GM21619 (cell line): ENCODE results near the gene EDEM1.
A peak's percentile ranks its signal among the peaks of the same experiment; 100 is the strongest.
"Not testable (repeated sequence)": the region's sequence is repeated elsewhere in the genome, so short reads cannot be mapped to it uniquely, and the experiment has no call there.

Source experiments
- ATAC-seq: cut with Tn5 transposase; IDR thresholded peaks from one replicate; pipeline ENCODE4 v1.9.1; 2021; ENCODE audit not compliant: unreplicated experiment

Gene EDEM1

DNA sequence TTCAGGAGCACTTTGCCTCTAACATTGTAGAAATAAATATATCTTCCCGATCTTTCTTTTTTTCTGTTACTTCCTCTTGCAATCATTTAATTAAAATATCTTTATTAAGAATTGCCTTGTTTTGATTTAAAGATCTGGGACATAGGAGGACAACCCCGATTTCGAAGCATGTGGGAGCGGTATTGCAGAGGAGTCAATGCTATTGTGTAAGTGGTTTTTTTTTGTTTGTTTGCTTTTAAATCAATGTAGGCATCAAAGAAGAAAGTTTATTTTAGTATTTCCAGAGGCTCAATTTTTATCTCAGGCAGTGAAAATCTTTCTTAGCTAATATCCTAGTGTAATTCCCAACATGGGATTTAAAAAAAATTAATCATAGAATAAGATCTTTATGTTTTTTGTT lies 15.5 kb upstream of the EDEM1 start:
- ATAC-seq = no peak

DNA sequence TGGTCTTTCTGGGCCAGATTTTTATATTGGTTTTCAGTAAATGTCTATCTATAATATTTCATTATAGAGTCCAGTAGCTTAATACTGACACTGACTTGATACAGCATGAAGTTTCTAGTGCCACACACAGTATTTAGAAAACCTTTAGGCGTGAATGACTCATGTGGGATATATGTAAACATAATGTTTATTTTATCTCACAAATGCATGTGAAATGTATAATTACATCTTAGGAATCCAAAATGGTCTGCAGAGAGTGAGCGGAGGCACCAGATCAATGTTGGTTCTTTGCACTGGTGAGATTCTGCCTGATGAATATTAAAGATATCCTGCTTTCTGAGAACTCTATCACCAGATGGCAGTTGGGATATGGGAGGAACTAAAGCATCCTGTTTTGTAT lies 8.5 kb upstream of the EDEM1 start:
- not testable (repeated sequence) for ATAC-seq

DNA sequence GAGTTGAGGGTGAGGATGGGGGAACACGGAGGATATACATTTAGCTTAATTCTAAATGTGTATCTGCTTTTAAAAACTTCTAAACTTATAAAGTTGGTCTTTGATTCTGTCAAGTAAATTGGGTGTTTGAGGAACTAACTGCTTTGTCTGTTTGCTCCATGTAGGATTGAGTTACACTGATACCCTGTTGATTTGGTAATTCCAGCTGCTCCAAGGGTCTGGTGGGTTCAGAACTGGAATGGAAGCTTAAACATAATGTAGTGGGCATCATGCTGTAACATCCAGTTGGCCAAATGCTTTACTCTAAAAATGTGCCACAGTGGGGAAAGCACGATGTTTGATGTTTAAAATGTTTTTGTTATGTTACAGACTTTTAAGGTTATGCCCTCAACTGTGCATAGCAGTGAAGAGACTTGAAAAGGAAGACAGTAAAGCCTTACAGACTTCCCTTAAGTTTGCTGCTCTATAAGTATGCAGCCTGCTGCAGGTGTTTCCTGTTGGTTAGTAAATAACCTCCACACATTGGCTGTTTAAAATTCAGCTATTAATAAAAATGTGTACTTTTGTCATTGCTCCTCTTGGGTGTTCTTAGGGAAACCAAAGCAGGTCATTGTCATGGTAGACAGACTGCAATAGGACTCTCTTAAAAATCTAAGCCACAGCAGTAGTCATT lies 5.9 kb upstream of the EDEM1 start:
- peak; percentile 66 for ATAC-seq

DNA sequence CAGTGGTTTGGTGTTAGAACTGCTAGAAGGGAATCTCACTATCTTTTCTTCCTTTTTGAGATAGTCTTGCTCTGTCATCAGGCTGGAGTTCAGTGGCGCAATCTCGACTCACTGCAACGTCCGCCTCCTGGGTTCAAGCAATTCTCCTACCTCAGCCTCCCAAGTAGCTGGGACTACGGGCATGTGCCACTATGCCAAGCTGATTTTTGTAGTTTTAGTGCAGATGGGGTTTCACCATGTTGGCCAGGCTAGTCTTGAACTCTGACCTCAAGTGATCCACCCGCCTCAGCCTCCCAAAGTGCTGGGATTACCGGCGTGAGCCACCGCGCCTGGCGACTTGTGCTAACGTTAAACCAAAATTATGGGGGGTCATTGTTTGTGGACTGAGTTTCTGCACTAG lies 3.8 kb upstream of the EDEM1 start:
- not testable (repeated sequence) for ATAC-seq

DNA sequence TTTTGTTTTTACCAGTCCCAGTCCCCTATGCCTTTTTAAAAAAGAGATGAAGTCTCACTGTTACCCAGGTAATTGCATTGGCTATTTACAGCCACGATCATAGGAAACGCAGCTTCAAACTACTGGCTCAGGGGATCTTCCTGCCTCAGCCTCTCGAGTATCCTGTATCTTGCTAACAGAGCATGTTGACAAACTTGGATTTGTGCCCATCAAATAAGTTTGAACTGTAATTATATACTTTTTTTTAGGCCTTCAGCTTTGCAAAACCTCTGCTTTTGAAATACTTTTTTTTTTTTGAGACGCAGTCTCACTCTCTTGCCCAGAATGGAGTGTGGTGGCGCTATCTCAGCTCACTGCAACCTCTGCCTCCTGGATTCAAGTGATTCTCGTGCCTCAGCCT lies 3.0 kb upstream of the EDEM1 start:
- ATAC-seq = no peak

DNA sequence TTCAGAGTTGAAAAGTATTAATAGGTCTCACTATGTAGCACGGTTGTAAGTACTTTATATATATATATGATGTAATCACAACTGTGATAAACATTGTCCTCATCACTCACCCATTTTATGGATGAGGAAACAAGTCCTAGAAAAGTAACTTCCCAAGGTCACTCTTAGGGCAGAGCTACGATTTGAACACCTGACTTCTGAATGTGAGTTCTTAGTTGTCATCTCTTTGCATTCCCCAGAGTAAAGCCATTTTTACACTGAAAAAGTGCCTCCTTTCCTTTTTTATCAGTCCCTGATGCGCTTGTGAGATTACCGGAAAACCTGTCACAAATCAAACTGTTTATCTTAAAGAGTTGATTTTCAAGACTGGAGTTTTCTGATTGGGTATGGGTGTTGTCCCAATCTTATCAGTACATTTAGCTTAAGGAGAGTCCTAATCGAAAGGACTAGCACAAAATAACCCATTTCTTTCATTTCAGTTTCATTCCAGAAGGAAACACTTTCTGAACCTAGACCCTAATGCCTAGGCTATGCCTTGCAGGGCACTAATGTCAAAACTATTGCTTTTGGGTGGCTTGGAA lies 2.3 kb upstream of the EDEM1 start:
- ATAC-seq = no peak

DNA sequence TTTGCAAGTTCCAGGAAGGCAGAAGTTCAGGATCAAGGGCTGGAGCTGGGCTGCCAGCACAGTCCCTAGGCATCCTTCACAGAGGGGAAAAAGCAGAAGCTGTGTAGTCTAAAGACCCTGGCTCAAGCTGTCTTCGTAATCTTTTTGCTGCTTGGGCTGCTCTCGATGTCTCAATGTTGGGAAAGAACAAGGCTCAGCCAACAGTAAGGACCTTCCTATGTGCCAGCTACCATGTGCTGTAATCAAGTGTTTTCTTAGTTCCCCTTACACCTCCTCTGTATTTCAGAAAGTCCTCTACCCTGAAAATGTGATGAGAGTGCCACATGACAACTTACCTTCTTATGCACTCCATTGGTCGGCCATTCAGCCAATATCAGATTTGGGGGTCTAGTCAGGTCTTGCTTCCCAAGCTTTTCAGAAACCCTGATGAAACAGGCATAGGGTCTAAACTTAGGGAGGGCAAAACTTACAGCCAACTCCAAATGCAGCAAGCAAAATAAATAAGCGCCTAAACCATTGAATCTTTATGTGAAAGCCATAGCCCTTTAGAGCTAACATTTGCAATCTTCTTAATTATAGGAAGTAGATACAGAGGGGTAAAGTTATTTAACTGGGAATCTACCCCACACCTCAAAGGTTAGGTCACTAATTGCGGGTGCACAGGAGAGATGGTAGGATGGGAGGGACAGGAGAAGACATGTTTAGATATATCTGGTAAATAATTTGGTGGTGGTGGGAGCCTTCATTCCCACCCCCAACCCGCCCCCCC lies 1.2 kb upstream of the EDEM1 start:
- ATAC-seq = peak; percentile 7

DNA sequence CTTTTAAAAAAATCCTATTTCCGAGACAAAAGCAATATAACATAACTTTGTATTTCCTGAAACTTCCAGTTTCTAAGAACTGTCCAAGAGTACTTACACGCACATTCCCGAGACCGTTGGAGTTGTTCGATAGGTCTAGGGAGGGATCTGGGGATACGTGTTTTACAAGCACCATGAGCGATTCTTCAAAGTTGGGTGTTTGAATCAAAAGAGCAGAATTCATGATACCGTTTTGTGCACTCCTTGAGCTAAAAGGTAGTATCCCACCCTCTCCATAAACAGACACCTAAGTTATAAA lies 700 bp upstream of the EDEM1 start:
- no peak for ATAC-seq

DNA sequence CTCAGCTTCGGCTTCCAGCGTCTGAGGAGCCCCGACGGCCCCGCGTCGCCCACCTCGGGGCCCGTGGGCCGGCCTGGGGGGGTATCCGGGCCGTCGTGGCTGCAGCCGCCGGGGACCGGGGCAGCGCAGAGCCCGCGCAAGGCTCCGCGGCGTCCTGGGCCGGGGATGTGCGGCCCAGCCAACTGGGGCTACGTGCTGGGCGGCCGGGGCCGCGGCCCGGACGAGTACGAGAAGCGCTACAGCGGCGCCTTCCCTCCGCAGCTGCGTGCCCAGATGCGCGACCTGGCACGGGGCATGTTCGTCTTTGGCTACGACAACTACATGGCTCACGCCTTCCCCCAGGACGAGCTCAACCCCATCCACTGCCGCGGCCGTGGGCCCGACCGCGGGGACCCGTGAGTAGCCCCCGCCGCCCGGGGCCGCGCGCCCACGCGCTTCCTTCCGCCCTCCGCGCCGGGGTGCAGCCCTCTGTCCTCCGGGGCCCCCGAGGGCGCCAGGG lies 462 bp downstream of the EDEM1 start:
- ATAC-seq = peak; percentile 9

DNA sequence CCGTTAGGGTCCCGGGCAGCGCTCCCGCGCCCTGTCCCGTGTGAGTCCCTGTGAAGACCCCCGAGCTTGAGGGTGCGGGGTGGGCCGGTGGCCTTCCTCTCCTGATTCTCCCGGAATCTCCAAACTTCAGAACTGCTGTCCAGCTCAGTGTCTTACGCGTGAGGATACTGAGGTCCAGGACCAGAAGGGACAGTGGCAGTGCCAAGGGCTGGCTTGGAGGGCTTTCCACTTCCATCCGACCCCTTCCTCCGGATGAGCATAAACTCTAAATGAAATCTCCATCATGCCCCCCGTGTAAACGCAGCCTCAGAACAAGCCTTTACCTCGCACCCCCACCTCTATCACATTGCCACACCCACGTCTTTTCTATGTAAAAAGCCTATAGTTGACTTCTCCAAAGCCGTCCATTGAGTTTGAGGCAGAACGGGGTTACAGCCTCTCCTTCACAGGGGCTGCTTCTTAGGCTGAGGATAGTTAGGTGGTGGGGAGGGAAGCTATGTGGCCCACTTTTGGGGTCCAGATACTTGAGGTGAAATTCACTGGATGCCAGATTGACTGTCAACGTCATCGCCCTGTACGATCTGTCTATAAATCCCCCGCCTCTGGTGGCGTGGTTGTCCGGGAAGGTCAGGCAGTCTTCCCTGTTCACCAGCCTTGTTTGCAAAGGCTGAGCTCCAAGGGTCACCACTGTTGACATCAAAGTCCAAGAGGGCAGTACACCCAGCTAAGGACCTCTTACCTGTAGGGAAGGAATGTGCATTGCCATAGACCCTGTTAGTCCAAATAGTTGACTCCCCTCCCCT lies 1.1 kb downstream of the EDEM1 start:
- ATAC-seq = no peak

DNA sequence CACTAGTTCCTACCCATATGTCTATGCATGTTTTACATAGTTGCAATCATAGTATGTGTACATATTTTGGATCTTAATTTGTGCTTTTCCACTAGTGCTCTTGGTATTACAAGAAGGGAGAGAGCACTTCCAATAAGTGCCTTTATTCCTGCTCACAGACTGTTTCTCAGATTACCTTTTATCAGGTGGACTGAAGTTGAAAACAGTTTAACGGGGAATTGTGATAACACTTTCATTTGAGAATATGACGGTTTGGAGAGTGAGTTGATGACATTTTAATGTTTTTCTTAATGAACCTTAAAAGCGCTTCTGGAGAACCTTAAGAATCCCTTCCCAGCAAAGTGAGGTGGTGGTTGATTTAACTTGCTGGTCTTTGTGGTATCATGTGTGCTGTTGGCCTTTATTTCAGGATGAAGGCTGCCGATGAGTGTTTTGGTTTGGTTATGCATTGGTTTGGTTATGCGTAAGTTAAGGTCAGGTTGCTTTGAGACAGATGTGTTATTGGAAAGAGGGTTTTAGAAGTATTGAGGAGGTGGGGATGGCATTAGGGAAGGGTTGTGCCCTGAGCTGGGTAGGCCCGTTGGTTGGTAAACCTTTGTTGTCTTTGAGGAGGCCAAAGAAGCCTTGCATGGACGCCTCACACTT lies 2.8 kb downstream of the EDEM1 start:
- no peak for ATAC-seq

DNA sequence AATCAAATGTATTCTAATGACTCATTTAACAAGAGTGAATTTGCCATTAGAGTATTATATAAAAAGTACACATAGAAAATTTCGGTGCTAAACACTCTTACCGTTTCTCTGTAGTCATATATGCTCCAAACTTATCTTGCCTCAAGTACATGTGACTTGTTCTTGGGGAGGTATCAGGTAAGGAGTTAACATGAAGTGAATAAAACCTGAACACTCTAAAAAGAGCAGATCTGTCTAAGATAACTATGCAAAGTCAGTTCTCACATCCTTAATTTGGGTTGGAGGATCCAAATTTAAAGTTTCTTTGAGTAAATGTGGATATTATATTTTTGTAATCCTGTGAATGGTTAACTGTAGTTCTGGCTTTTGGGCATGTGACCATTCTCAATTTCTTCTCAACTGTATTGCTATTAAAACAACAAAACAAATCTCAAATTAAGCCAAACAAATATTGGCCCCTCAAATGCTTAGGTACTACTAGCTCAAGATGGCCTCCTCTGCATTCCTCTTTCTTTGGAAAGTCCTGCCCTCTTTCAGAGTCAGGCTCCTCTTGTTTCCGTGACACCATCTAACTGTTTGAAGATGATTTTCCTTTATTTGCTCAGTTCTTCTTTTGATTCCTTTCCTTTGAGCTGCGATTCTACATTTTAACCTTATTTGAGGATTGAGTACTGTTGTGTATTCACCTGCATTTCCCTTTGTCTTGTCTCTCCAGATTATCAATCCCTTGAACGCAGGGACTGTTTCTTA lies 4.2 kb downstream of the EDEM1 start:
- ATAC-seq = no peak

DNA sequence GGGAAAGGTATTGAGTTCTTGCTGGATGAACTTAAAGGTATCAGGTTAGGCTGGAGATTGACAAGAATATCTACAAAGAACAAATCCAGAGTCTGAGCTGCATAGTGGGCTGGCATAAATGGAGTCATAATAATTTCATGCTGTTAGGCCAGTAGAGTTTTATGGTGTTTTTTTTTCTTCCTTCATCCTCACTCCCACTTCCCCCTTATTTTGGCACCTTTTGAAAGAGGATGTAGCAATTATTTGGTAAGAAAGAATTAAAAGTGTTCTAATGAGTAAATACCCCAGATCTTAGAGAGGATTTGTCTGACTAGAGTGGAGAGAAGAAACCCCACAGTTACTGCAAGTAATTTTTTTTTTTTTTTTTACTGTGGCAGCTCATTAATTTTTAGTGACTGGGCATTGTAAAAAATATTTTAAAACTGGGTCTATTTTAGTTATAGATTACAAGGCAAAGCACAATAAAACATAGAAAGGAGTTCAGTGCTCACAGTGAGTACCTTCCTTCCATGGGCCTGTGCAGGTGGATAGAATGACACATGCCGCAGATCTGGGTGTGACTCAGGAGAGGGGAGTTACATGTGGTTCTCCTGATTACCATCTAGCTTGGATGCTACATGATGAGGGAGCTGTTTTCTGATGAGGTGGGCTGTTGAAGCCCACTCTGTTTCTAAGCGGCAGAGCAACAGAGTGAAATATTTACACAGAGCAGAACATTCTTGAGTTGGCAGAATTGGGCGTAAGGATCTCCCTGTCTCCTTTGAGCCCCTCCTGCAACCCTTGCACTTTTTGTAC lies 5.3 kb downstream of the EDEM1 start:
- no peak for ATAC-seq

DNA sequence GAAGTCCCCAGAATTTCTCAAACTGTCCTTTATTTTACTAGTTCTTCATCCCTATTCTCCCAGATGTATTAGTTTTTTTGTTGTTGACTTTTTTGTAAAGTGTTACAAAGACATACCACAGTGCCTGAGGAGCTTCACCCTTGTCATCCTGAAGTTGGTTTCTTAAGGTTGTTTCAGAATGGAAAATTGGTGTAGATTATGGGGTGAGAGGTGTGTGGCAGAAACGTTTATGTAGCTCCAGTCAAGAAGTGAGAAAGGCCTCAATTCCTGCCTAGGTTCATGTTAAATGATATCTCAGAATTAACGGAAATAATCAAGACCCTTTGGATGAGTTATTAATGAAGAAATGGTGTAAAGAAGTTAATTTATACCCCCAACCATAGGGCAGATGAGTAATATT lies 6.8 kb downstream of the EDEM1 start:
- ATAC-seq = no peak

DNA sequence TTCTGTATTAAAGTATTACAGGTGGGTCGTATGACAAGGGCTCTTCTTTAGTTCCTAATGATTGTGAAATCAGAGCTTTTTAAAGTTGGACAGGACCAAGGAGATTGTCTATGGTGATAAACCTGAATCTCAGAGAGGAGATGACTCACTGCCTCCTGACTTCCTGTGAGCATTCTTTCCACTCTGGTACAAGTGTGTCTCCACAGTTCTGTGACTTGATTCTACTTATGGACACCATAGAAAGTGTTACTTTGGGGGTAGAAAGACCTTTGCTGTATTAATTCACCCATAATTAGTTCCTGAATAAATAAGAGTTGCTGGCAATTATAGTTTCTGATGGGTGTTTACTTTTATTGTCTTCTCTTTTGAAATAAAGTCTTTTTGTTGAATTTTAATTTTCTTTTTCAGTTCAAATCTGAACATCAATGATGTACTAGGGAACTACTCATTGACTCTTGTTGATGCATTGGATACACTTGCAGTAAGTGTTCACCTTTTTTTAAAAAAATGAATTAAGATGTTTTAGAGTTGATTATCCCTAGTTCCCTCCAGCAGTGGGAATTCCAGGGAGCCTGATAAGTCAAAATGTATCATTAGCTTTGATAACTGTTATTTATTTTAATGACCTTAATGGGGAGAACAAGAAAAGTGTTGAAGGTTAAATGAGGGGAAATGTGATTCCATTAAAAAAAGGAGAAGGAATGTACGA lies 7.4 kb downstream of the EDEM1 start:
- peak; percentile 35 for ATAC-seq

DNA sequence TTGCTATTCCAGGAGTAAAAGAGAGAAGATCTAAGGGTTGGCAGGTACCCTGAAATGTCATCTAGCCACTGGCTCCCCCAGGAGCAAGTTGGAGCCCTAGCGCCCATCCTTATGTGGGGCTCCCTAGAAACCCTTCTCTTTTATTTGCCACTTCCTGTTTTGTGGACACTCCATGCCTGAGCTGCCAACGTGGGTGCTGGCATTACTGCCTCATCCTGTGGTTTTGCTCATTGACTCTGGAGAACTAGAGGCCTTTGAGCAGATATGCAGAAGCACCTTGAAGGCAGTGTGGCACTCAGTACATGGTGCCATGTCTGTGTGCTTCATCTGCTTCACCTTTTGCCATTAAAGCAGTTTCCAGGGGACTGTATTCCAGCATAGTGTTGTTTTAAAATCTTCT lies 8.1 kb downstream of the EDEM1 start:
- no peak for ATAC-seq

DNA sequence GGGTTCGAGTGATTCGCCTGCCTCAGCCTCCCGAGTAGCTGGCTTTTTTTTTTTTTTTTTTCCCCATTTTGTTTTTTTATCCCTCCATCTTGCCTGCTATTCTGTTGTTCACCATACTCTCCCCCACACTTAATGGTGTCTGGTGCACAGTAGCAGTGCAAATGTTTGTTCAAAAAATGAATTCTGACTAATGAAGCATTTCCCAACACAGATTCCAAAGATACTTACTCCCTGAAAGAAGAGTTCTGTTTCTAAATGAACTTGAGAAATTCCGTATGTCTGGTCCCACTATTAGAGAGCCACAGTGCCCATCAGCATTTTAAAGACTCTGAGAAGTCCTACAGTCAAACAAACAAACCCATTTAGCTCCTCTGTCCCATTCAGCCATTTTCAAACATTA lies 9.5 kb downstream of the EDEM1 start:
- ATAC-seq = no peak

DNA sequence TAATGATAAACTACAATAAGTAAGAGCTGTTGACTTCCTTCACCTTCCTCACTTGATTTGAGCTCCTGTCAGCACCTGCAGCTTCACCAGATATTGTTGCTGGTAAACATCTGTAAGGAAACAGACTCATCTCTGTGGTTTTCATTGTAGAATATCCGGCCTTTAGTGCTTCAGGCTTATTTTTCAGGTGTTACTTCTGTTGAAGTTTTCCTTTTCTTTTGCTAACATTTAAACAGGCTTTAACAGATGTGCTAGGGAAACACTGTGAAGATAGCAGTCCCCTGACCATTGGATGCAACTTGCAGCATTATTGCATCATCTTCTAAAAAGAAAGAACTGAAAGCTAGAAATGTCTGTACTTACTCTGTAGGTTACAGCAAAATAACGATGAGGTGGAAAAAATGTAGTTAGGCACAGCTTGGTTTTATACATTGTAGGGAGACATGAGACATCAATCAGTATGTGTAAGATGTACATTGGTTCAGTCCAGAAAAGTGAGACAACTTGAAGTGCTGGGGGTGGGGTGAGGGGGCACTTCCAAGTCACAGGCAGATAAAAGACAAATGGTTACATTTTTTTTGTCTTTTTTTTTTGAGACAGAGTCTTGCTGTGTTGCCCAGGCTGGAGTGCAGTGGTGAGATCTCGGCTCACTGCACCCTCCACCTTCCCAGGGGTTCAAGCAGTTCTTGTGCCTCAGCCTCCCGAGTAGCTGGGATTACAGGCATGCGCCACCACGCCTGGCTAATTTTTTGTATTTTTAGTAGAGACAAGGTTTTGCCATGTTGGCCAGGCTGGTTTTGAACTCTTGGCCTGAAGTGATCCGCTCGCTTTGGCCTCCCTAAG lies 10.2 kb downstream of the EDEM1 start:
- peak; percentile 59 for ATAC-seq
